Endothelial cell of umbilical vein (primary cell): ENCODE measurements around the gene KIF3A. TPM values are rescaled to one million over a fixed set of nuclear protein-coding genes. Genes with fewer than 3 reads are reported as not detected.
A peak's percentile ranks its signal among the peaks of the same experiment; 100 is the strongest.

Experiments
- BruUV-seq: library from RNA; stranded (reverse); fragments of 400-500 nt; replicated peaks from 2 replicates; lab custom pipeline; 2021; lab: Mats Ljungman, UMichigan
- CTCF ChIA-PET: fragments of 300-600, 350-600 bp; sonication (Branson Sonifier 250); formaldehyde crosslinking; loops from one replicate; lab custom pipeline; 2021; ENCODE audit warnings: antibody characterized with exemption, inconsistent platforms; lab: Charles Lee
- POLR2A ChIA-PET: fragments of 300-600, 350-600 bp; sonication (Branson Sonifier 250); formaldehyde crosslinking; loops from one replicate; lab custom pipeline; 2021; ENCODE audit warnings: antibody characterized with exemption, inconsistent platforms; lab: Charles Lee
- DNase-seq: peaks from one replicate; pipeline ENCODE4 v3.0.0-alpha.2; 2011; ENCODE audit warnings: low read depth, low spot score
- FAIRE-seq: peaks from 2 replicates; lab custom pipeline; 2011; peaks lifted over from hg19 to GRCh38; lab: Jason Lieb, UNC
- H2AFZ ChIP-seq: 2 replicates; pipeline ENCODE4 v1.6.0; 2012; ENCODE audit warnings: low read depth, low read length, control low read depth, inconsistent platforms
- H3K27ac ChIP-seq: 2 replicates; pipeline ENCODE4 v1.5.1; 2011; ENCODE audit warnings: low read depth, mild to moderate bottlenecking, control low read depth, low read length, moderate library complexity; ENCODE audit not compliant: insufficient read depth
- H3K27me3 ChIP-seq, 2 experiments: 2 replicates each; pipeline versions ENCODE4 v1.6.0 to v1.6.1; 2011; ENCODE audit warnings: low read length in 2 of 2, mixed read lengths in 1 of 2; ENCODE audit not compliant: control insufficient read depth in 2 of 2, insufficient read depth in 2 of 2
- H3K36me3 ChIP-seq, 2 experiments: 2 replicates in 1 of 2; 3 replicates in 1 of 2; pipeline ENCODE4 v1.5.1; 2011; ENCODE audit warnings: low read length in 2 of 2, mild to moderate bottlenecking in 1 of 2, moderate library complexity in 1 of 2; ENCODE audit not compliant: control insufficient read depth in 2 of 2, insufficient read depth in 2 of 2; ENCODE audit errors: extremely low read depth in 1 of 2
- H3K4me1 ChIP-seq: 3 replicates; pipeline ENCODE4 v1.5.1; 2011; ENCODE audit warnings: mild to moderate bottlenecking, low read length; ENCODE audit not compliant: control insufficient read depth, insufficient read depth; ENCODE audit errors: extremely low read depth
- H3K4me2 ChIP-seq: 2 replicates; pipeline ENCODE4 v1.6.1; 2011; ENCODE audit warnings: low read length, control low read depth, mixed read lengths; ENCODE audit not compliant: insufficient read depth
- H3K4me3 ChIP-seq, 3 experiments: fragments of 200-600 bp in 1 of 3; sonication (generic), shearing (Covaris generic) in 1 of 3; replicated peaks in 1 of 3; 2 replicates each; pipeline ENCODE4 v1.5.1; 2011 to 2016; ENCODE audit warnings: control low read depth in 3 of 3, low read length in 3 of 3, mild to moderate bottlenecking in 2 of 3, inconsistent platforms in 1 of 3, low read depth in 1 of 3, moderate library complexity in 1 of 3; ENCODE audit not compliant: insufficient read depth in 1 of 3
- H3K79me2 ChIP-seq: 2 replicates; pipeline ENCODE4 v1.6.0; 2012; ENCODE audit warnings: low read length, inconsistent platforms; ENCODE audit not compliant: control insufficient read depth, insufficient read depth
- H3K9ac ChIP-seq: replicated peaks from 2 replicates; pipeline ENCODE3; 2011; ENCODE audit warnings: low read length, control low read depth; ENCODE audit not compliant: insufficient read depth; ENCODE audit errors: extremely low read depth
- H3K9me1 ChIP-seq: replicated peaks from 3 replicates; pipeline ENCODE4 v1.6.0; 2011; ENCODE audit warnings: mild to moderate bottlenecking, low read length; ENCODE audit not compliant: control insufficient read depth, insufficient read depth; ENCODE audit errors: extremely low read depth
- H3K9me3 ChIP-seq: replicated peaks from 2 replicates; pipeline ENCODE4 v1.5.1; 2012; ENCODE audit warnings: low read length, inconsistent platforms; ENCODE audit not compliant: control insufficient read depth, insufficient read depth
- H4K20me1 ChIP-seq: replicated peaks from 2 replicates; pipeline ENCODE3; 2011; ENCODE audit warnings: mild to moderate bottlenecking, low read length; ENCODE audit not compliant: control insufficient read depth, insufficient read depth; ENCODE audit errors: extremely low read depth
- FOS ChIP-seq: IDR thresholded peaks from 2 replicates; pipeline ENCODE4 v1.6.1; 2011; ENCODE audit warnings: mild to moderate bottlenecking, low read length, moderate library complexity, borderline replicate concordance; ENCODE audit not compliant: insufficient read depth
- GATA2 ChIP-seq: IDR thresholded peaks from 2 replicates; pipeline ENCODE4 v1.7.0; 2011; ENCODE audit warnings: low read depth, mild to moderate bottlenecking, moderate library complexity, mixed read lengths, low read length; ENCODE audit not compliant: insufficient read length, insufficient read depth
- JUN ChIP-seq: IDR thresholded peaks from 2 replicates; pipeline ENCODE4 v1.6.1; 2011; ENCODE audit warnings: borderline replicate concordance, low read depth; ENCODE audit not compliant: insufficient read length, insufficient read depth
- MAX ChIP-seq: IDR thresholded peaks from 2 replicates; pipeline ENCODE4 v1.6.1; 2011; ENCODE audit not compliant: insufficient read depth, insufficient read length
- MYC ChIP-seq: IDR thresholded peaks from one replicate; pipeline ENCODE4 v1.6.1; 2011; ENCODE audit warnings: mild to moderate bottlenecking, low read depth, low read length
- POLR2AphosphoS5 ChIP-seq: IDR thresholded peaks from 2 replicates; pipeline ENCODE4 v1.6.1; 2012; ENCODE audit warnings: low read depth, mild to moderate bottlenecking, control low read depth, low read length, moderate library complexity; ENCODE audit not compliant: insufficient read depth
- dilution Hi-C: fragments of 300-500 bp; cut with MboI; formaldehyde crosslinking; loops from one replicate; pipeline ENCODE4 v1.15.0; 2019; ENCODE audit warnings: low sequenced_read_pairs; ENCODE audit not compliant: extremely low pct_ligation_motif_present
- intact Hi-C: fragments of 100-400 bp; cut with micrococcal nuclease; formaldehyde crosslinking; loops from one replicate; pipeline ENCODE4 v1.10.0; 2022
- polyA plus RNA-seq, 4 experiments: library from polyadenylated mRNA; depleted of rRNA in 3 of 4; stranded (reverse) in 3 of 4; unstranded in 1 of 4; fragments of >200 nt; gene quantifications; 2 replicates each; pipeline versions ENCODE4 v1.2.1 to v1.2.3, GENCODE V29; 2011 to 2012; ENCODE audit warnings: missing spikeins in 1 of 4
- total RNA-seq: library from RNA; stranded (reverse); gene quantifications from 2 replicates; pipeline ENCODE4 v1.2.3, GENCODE V29; 2021
- TF ChIP-seq, protein P1 (sequence below), 2 donors: IDR thresholded peaks; 1 replicate in 1 of 2; 2 replicates in 1 of 2; pipeline ENCODE4 v1.5.1; 2011; ENCODE audit warnings: low read length in 2 of 2, mild to moderate bottlenecking in 2 of 2, moderate library complexity in 2 of 2, control low read depth in 1 of 2, inconsistent platforms in 1 of 2, low read depth in 1 of 2; ENCODE audit not compliant: insufficient read depth in 1 of 2; ENCODE audit errors: extremely low read depth in 1 of 2

Gene KIF3A
- total and polyA plus RNA-seq, 2 donors (not counting 3 experiments of a cell fraction or from before 2014, with no cell fraction given), result 3.3 to 11.2 TPM

DNA sequence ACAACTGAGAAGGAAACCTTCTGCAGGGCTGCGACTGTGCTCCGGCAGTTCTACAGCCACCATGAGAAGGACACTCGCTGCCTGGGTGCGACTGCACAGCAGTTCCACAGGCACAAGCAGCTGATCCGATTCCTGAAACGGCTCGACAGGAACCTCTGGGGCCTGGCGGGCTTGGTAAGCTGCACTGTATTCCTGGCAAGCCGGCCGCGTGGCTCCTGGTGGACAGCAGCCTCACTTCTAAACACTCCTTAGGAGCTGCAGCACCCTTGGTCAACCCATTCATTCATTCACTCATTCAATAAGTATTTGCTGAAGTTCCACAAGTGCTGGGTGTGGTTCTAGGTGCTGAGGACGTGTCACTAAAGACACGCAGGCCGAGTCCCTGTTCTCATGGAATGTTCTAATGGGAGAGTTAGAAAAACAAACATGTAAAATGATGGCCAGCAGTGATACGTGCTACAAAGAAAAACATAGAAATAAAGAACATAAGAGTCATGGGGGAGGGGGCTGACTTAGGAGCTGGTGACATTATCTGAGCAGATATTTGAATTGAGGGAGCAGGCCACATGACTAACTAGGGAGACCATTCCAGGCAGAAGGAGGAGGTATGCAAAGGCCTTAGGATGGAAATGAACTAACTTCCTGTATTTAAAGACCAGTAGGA, 57.5 kb downstream of the KIF3A start:
- TF ChIP-seq MYC (no peak), FOS (no peak), JUN (no peak), GATA2 (no peak), MAX (no peak), POLR2AphosphoS5 (no peak)
- TF ChIP-seq, protein P1, sequence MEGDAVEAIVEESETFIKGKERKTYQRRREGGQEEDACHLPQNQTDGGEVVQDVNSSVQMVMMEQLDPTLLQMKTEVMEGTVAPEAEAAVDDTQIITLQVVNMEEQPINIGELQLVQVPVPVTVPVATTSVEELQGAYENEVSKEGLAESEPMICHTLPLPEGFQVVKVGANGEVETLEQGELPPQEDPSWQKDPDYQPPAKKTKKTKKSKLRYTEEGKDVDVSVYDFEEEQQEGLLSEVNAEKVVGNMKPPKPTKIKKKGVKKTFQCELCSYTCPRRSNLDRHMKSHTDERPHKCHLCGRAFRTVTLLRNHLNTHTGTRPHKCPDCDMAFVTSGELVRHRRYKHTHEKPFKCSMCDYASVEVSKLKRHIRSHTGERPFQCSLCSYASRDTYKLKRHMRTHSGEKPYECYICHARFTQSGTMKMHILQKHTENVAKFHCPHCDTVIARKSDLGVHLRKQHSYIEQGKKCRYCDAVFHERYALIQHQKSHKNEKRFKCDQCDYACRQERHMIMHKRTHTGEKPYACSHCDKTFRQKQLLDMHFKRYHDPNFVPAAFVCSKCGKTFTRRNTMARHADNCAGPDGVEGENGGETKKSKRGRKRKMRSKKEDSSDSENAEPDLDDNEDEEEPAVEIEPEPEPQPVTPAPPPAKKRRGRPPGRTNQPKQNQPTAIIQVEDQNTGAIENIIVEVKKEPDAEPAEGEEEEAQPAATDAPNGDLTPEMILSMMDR (IDR thresholded peaks at IDR 0.05; ENCODE audit: extremely low read depth in 1 of 2, insufficient read depth in 1 of 2, low read depth in 1 of 2, low read length in 2 of 2), result no peak
- Histone ChIP-seq H4K20me1 (no peaks in the 10 kb centered on the region), H3K36me3 (no peaks in the 10 kb centered on the region), H3K9ac (no peak overlapping the region), H2AFZ (peak overlapping the region; percentile 54), H3K27ac (no peak overlapping the region), H3K9me3 (no peaks in the 10 kb centered on the region), H3K9me1 (no peaks in the 10 kb centered on the region), H3K79me2 (no peaks in the 10 kb centered on the region), H3K4me3 (no peak overlapping the region), H3K4me2 (no peak overlapping the region), H3K4me1 (peaks cover 7% of the 10 kb centered on the region), H3K27me3 (no peaks in the 10 kb centered on the region)
- dilution Hi-C loops, result no loop called here
- DNase-seq, result no peak
- FAIRE-seq, result no peak
- ChIA-PET CTCF (interaction anchor here (0.6 kb wide), 1 partner anchor 333 kb away, joined by 3 read pairs; no protein-coding TSS in a partner anchor), POLR2A (no interaction called here)
- intact Hi-C loops, result no loop called here
- BruUV-seq, result no TSS peak
